CD14-positive monocyte (primary cell): Measurements from ENCODE around the gene CHN2. TPM values are rescaled to one million over a fixed set of nuclear protein-coding genes. Genes with fewer than 3 reads are reported as not detected.

Experiments used
- DNase-seq, 3 donors: peaks; one replicate each; pipeline ENCODE4 v3.0.0-alpha.2; 2011 to 2022
- H2AFZ ChIP-seq: 2 replicates; pipeline ENCODE4 v1.6.0; 2012; ENCODE audit warnings: mild to moderate bottlenecking, low read depth, low read length, inconsistent platforms; ENCODE audit not compliant: insufficient read depth, poor library complexity, severe bottlenecking
- H3K27ac ChIP-seq, 2 donors: 1 replicate in 1 of 2; 2 replicates in 1 of 2; pipeline ENCODE4 v1.5.1; 2012 to 2013; ENCODE audit warnings: low read length in 2 of 2, control low read depth in 1 of 2, inconsistent platforms in 1 of 2, low read depth in 1 of 2, mild to moderate bottlenecking in 1 of 2
- H3K27me3 ChIP-seq, 2 donors: one replicate each; pipeline versions ENCODE4 v1.6.0 to v1.6.1; 2011 to 2013; ENCODE audit warnings: low read length in 2 of 2; ENCODE audit not compliant: control insufficient read depth in 2 of 2, insufficient read depth in 2 of 2
- H3K36me3 ChIP-seq, 2 donors: replicated peaks in 1 of 2; 1 replicate in 1 of 2; 2 replicates in 1 of 2; pipeline versions ENCODE4 v1.5.1 to v1.6.1; 2012 to 2013; ENCODE audit warnings: low read length in 2 of 2, control low read depth in 1 of 2, inconsistent platforms in 1 of 2, mild to moderate bottlenecking in 1 of 2; ENCODE audit not compliant: insufficient read depth in 2 of 2, control insufficient read depth in 1 of 2
- H3K4me1 ChIP-seq, 2 donors: 1 replicate in 1 of 2; 2 replicates in 1 of 2; pipeline versions ENCODE4 v1.5.1 to v1.6.1; 2012 to 2013; ENCODE audit warnings: low read length in 2 of 2, control low read depth in 1 of 2, inconsistent platforms in 1 of 2, mild to moderate bottlenecking in 1 of 2, moderate library complexity in 1 of 2; ENCODE audit not compliant: insufficient read depth in 2 of 2, control insufficient read depth in 1 of 2
- H3K4me2 ChIP-seq: replicated peaks from 2 replicates; pipeline ENCODE3; 2012; ENCODE audit warnings: low read length, moderate library complexity, mild to moderate bottlenecking; ENCODE audit not compliant: poor library complexity, severe bottlenecking; ENCODE audit errors: extremely low read depth
- H3K4me3 ChIP-seq, 3 experiments: fragments of 200-600 bp in 1 of 3; sonication (generic) in 1 of 3; replicated peaks in 1 of 3; 1 replicate in 2 of 3; 2 replicates in 1 of 3; pipeline ENCODE4 v1.5.1; 2011 to 2013; ENCODE audit warnings: low read length in 3 of 3, mild to moderate bottlenecking in 3 of 3, control low read depth in 2 of 3, low read depth in 2 of 3, inconsistent platforms in 1 of 3, moderate library complexity in 1 of 3
- H3K79me2 ChIP-seq: 2 replicates; pipeline ENCODE4 v1.6.0; 2012; ENCODE audit warnings: mild to moderate bottlenecking, control low read depth, inconsistent platforms, low read length, moderate library complexity; ENCODE audit not compliant: insufficient read depth
- H3K9ac ChIP-seq: 2 replicates; pipeline ENCODE4 v1.6.0; 2017; ENCODE audit warnings: low read length, mild to moderate bottlenecking; ENCODE audit not compliant: insufficient read depth, poor library complexity, severe bottlenecking
- H3K9me3 ChIP-seq, 2 donors: replicated peaks in 1 of 2; 1 replicate in 1 of 2; 2 replicates in 1 of 2; pipeline versions ENCODE4 v1.5.1 to v1.6.1; 2012 to 2013; ENCODE audit warnings: low read length in 2 of 2, control low read depth in 1 of 2; ENCODE audit not compliant: control insufficient read depth in 1 of 2, insufficient read depth in 1 of 2
- H4K20me1 ChIP-seq: 2 replicates; pipeline ENCODE4 v1.6.0; 2012; ENCODE audit warnings: mild to moderate bottlenecking, low read length, control low read depth, moderate library complexity; ENCODE audit not compliant: insufficient read depth
- H3K27ac Mint-ChIP-seq, 7 donors: one replicate each; pipeline ENCODE4 v1.8.0; 2020; ENCODE audit warnings: mild to moderate bottlenecking in 7 of 7, mixed read lengths in 7 of 7, moderate library complexity in 6 of 7, inconsistent platforms in 2 of 7
- H3K27me3 Mint-ChIP-seq, 3 donors: one replicate each; pipeline ENCODE4 v1.8.0; 2021 to 2022; ENCODE audit warnings: low read depth in 3 of 3, mild to moderate bottlenecking in 3 of 3, mixed read lengths in 3 of 3, moderate library complexity in 3 of 3, inconsistent platforms in 1 of 3
- H3K36me3 Mint-ChIP-seq, 2 donors: one replicate each; pipeline ENCODE4 v1.8.0; 2020; ENCODE audit warnings: mixed read lengths in 2 of 2, inconsistent platforms in 1 of 2, mild to moderate bottlenecking in 1 of 2
- H3K4me1 Mint-ChIP-seq: one replicate; pipeline ENCODE4 v1.8.0; 2020; ENCODE audit warnings: mild to moderate bottlenecking, mixed read lengths
- H3K4me3 Mint-ChIP-seq, 2 donors: one replicate each; pipeline ENCODE4 v1.8.0; 2020; ENCODE audit warnings: mild to moderate bottlenecking in 2 of 2, mixed read lengths in 2 of 2, moderate library complexity in 1 of 2
- H3K9me3 Mint-ChIP-seq, 7 donors: one replicate each; pipeline ENCODE4 v1.8.0; 2020 to 2022; ENCODE audit warnings: mixed read lengths in 7 of 7, mild to moderate bottlenecking in 6 of 7, moderate library complexity in 6 of 7, inconsistent platforms in 2 of 7
- CTCF ChIP-seq: fragments of 200-600 bp; IDR thresholded peaks from one replicate; pipeline ENCODE4 v1.8.0; 2022; ENCODE audit warnings: antibody characterized with exemption, mild to moderate bottlenecking
- WGBS: methylation state at CpG from one replicate; pipeline ENCODE4 v1.1.5; 2013; ENCODE audit warnings: missing lambda C conversion rate; ENCODE audit not compliant: insufficient coverage; 5-methylcytosine and 5-hydroxymethylcytosine counted together
- intact Hi-C, 2 donors: fragments of 100-400 bp; cut with micrococcal nuclease; formaldehyde crosslinking; loops; one replicate each; pipeline versions ENCODE4 v1.15.0 to v1.15.1; 2023
- polyA plus RNA-seq, 3 donors: library from polyadenylated mRNA; depleted of rRNA in 1 of 3; unstranded in 2 of 3; stranded (reverse) in 1 of 3; fragments of 300-500 nt in 2 of 3; fragments of >200 nt in 1 of 3; fragmentation: Illumina TruSeq in 2 of 3; gene quantifications; 1 replicate in 2 of 3; 2 replicates in 1 of 3; pipeline ENCODE4 v1.2.3, GENCODE V29; 2012 to 2021

Gene CHN2
- polyA plus RNA-seq, 3 donors: 26.6 to 66.5 (median 44.8) TPM

- no peak overlapping the region for H3K27ac Mint-ChIP-seq
- H3K4me2 ChIP-seq: no peak overlapping the region
- no peak overlapping the region for H3K27ac ChIP-seq
- no peak overlapping the region for H3K9ac ChIP-seq
- WGBS: 100% methylated on average over 3 of the region's 10 CpGs
- DNase-seq: no peak
- intact Hi-C loops: loop anchor here in 1 of 2 donors (5.0 kb wide), 1 partner anchor 487 kb away; no protein-coding TSS in a partner anchor
- H3K27me3 ChIP-seq: no peaks in the 10 kb centered on the region
- no peak overlapping the region for H2AFZ ChIP-seq
- H3K4me3 Mint-ChIP-seq: no peak overlapping the region
- H3K9me3 Mint-ChIP-seq: peaks cover 0 to 5% (median 0%) of the 10 kb centered on the region in 7 donors
- H3K4me1 ChIP-seq: no peaks in the 10 kb centered on the region
- no peaks in the 10 kb centered on the region for H3K9me3 ChIP-seq
- no peaks in the 10 kb centered on the region for H3K79me2 ChIP-seq
- H3K4me3 ChIP-seq: no peak overlapping the region
- H3K36me3 ChIP-seq: peaks cover 0 to 21% of the 10 kb centered on the region in 2 donors
- peaks cover 12% of the 10 kb centered on the region for H4K20me1 ChIP-seq
- no peaks in the 10 kb centered on the region for H3K4me1 Mint-ChIP-seq
- TF ChIP-seq CTCF: no peak
- H3K36me3 Mint-ChIP-seq: peaks cover 19 to 42% of the 10 kb centered on the region in 2 donors
- H3K27me3 Mint-ChIP-seq: peaks cover 2 to 3% (median 3%) of the 10 kb centered on the region in 3 donors
Measured at GRCh38 chr7:29414216-29414615, 219.6 kb downstream of the CHN2 start.

DNA sequence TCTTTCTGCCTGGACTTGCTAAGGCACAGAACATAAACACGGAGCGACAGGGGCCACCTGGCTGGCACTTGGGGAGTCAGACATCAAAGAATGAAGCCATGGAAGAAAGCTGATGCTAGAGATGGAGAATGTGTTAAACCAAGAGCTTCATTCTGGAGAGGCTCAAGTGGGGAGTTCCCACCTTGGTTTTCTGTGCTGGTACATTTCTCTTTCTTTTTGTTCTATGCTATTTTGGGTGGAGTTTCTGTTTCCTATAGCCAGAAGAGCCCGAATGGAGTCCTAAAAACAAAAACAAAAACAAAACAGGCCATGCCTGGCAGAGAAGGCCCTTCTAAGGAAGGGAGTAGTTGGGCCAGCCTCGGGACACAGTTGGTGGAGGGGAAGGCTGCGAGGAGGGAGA lies 220.6 kb downstream of the CHN2 start:
- Histone ChIP-seq H3K4me3 (no peak overlapping the region), H3K36me3 (peaks cover 0 to 15% of the 10 kb centered on the region in 2 donors), H3K27me3 (no peaks in the 10 kb centered on the region), H3K9ac (no peak overlapping the region), H4K20me1 (peaks cover 7% of the 10 kb centered on the region), H3K79me2 (no peaks in the 10 kb centered on the region), H3K4me2 (no peak overlapping the region), H3K27ac (no peak overlapping the region), H3K9me3 (no peaks in the 10 kb centered on the region), H2AFZ (no peak overlapping the region), H3K4me1 (no peaks in the 10 kb centered on the region)
- Mint-ChIP-seq H3K27me3 (peaks cover 2 to 3% (median 3%) of the 10 kb centered on the region in 3 donors), H3K4me3 (no peak overlapping the region), H3K9me3 (peaks cover 0 to 5% (median 0%) of the 10 kb centered on the region in 7 donors), H3K36me3 (peaks cover 12 to 38% of the 10 kb centered on the region in 2 donors), H3K4me1 (no peaks in the 10 kb centered on the region), H3K27ac (no peak overlapping the region)
- no peak for DNase-seq
- TF ChIP-seq CTCF: no peak
- intact Hi-C loops: no loop called here
- 96% methylated on average over 2 of the region's 5 CpGs for WGBS
